Trophoblast cell (in vitro differentiated cells and primary cell): ENCODE data around the gene KCNK5.
A peak's percentile ranks its signal among the peaks of the same experiment; 100 is the strongest.

Experiments used
- DNase-seq, 2 donors: peaks; one replicate each; pipeline ENCODE4 v3.0.0-alpha.2; 2016
- H2AFZ ChIP-seq: 2 replicates; pipeline ENCODE4 v1.6.1; 2013; ENCODE audit warnings: low read length, moderate library complexity, mild to moderate bottlenecking; ENCODE audit not compliant: insufficient read depth, poor library complexity
- H2AK5ac ChIP-seq: 2 replicates; pipeline ENCODE4 v1.6.1; 2013; ENCODE audit warnings: mild to moderate bottlenecking, low read length
- H2BK120ac ChIP-seq: 2 replicates; pipeline ENCODE4 v1.6.1; 2013; ENCODE audit warnings: low read length, mild to moderate bottlenecking, moderate library complexity; ENCODE audit not compliant: insufficient read depth, poor library complexity
- H2BK12ac ChIP-seq: 2 replicates; pipeline ENCODE4 v1.6.1; 2013; ENCODE audit warnings: mild to moderate bottlenecking, low read length, moderate library complexity
- H2BK5ac ChIP-seq: 2 replicates; pipeline ENCODE4 v1.6.1; 2013; ENCODE audit warnings: low read length, low read depth, moderate library complexity, mild to moderate bottlenecking; ENCODE audit not compliant: poor library complexity
- H3K14ac ChIP-seq: 2 replicates; pipeline ENCODE4 v1.6.1; 2013; ENCODE audit warnings: mild to moderate bottlenecking, low read length
- H3K18ac ChIP-seq: 2 replicates; pipeline ENCODE4 v1.6.1; 2013; ENCODE audit warnings: mild to moderate bottlenecking, low read length
- H3K23ac ChIP-seq: 2 replicates; pipeline ENCODE4 v1.6.1; 2013; ENCODE audit warnings: low read length
- H3K27ac ChIP-seq: 2 replicates; pipeline ENCODE4 v1.5.1; 2013; ENCODE audit warnings: low read depth, mild to moderate bottlenecking, inconsistent platforms, low read length, moderate library complexity
- H3K27me3 ChIP-seq: 2 replicates; pipeline ENCODE4 v1.6.1; 2013; ENCODE audit warnings: inconsistent platforms, mild to moderate bottlenecking, low read length, moderate library complexity; ENCODE audit not compliant: insufficient read depth
- H3K36me3 ChIP-seq, 2 experiments: 1 replicate in 1 of 2; 2 replicates in 1 of 2; pipeline ENCODE4 v1.6.1; 2013; ENCODE audit warnings: low read length in 2 of 2, mild to moderate bottlenecking in 2 of 2, moderate library complexity in 1 of 2; ENCODE audit not compliant: insufficient read depth in 2 of 2, control insufficient read depth in 1 of 2
- H3K4ac ChIP-seq: 2 replicates; pipeline ENCODE4 v1.6.1; 2013; ENCODE audit warnings: low read depth, mild to moderate bottlenecking, low read length, moderate library complexity
- H3K4me1 ChIP-seq, 2 experiments: 1 replicate in 1 of 2; 2 replicates in 1 of 2; pipeline ENCODE4 v1.6.1; 2013; ENCODE audit warnings: low read length in 2 of 2, mild to moderate bottlenecking in 2 of 2, moderate library complexity in 1 of 2; ENCODE audit not compliant: insufficient read depth in 2 of 2, control insufficient read depth in 1 of 2
- H3K4me2 ChIP-seq: 2 replicates; pipeline ENCODE4 v1.6.1; 2013; ENCODE audit warnings: inconsistent platforms, mild to moderate bottlenecking, low read length, moderate library complexity
- H3K4me3 ChIP-seq: 2 replicates; pipeline ENCODE4 v1.5.1; 2013; ENCODE audit warnings: mild to moderate bottlenecking, low read depth, low read length, inconsistent platforms
- H3K79me1 ChIP-seq: one replicate; pipeline ENCODE4 v1.6.1; 2013; ENCODE audit warnings: low read length
- H3K79me2 ChIP-seq: 2 replicates; pipeline ENCODE4 v1.6.1; 2013; ENCODE audit warnings: low read length, mild to moderate bottlenecking; ENCODE audit not compliant: control insufficient read depth, insufficient read depth, poor library complexity
- H3K9ac ChIP-seq: 2 replicates; pipeline ENCODE4 v1.6.1; 2013; ENCODE audit warnings: mild to moderate bottlenecking, low read length
- H3K9me3 ChIP-seq: 2 replicates; pipeline ENCODE4 v1.6.1; 2013; ENCODE audit warnings: low read depth, mild to moderate bottlenecking, control low read depth, inconsistent platforms, low read length; ENCODE audit not compliant: insufficient read depth
- H4K12ac ChIP-seq: 2 replicates; pipeline ENCODE4 v1.6.1; 2013; ENCODE audit warnings: low read depth, mild to moderate bottlenecking, low read length, moderate library complexity
- H4K8ac ChIP-seq: 2 replicates; pipeline ENCODE4 v1.6.1; 2013; ENCODE audit warnings: low read depth, mild to moderate bottlenecking, low read length, moderate library complexity
- H4K91ac ChIP-seq: one replicate; pipeline ENCODE4 v1.6.1; 2013; ENCODE audit warnings: low read depth, mild to moderate bottlenecking, low read length, moderate library complexity
- WGBS: extraction: QIAGEN DNeasy Blood & Tissue Kit; methylation state at CpG from one replicate; pipeline ENCODE4 v1.1.7; 2013; ENCODE audit warnings: missing lambda C conversion rate; ENCODE audit not compliant: insufficient read length, insufficient coverage; ENCODE audit errors: extremely low coverage; 5-methylcytosine and 5-hydroxymethylcytosine counted together

KCNK5 gene

GRCh38 chr6:39197521-39197920 lies 31.8 kb downstream of the KCNK5 start:
- Histone ChIP-seq H3K18ac (no peak overlapping the region), H3K14ac (no peak overlapping the region), H3K4ac (no peak overlapping the region), H3K9me3 (no peaks in the 10 kb centered on the region), H3K4me3 (no peak overlapping the region), H2BK5ac (no peak overlapping the region), H3K27ac (no peak overlapping the region), H4K91ac (no peak overlapping the region), H2AFZ (no peak overlapping the region), H3K27me3 (no peaks in the 10 kb centered on the region), H3K9ac (no peak overlapping the region), H2AK5ac (no peak overlapping the region), H2BK12ac (no peak overlapping the region), H3K79me2 (no peaks in the 10 kb centered on the region), H2BK120ac (no peak overlapping the region), H3K79me1 (peaks cover 5% of the 10 kb centered on the region), H4K8ac (no peak overlapping the region), H3K23ac (no peak overlapping the region), H4K12ac (no peak overlapping the region), H3K4me1 (peaks cover 40 to 45% of the 10 kb centered on the region in 2 experiments), H3K4me2 (no peak overlapping the region), H3K36me3 (no peaks in the 10 kb centered on the region)
- no peak for DNase-seq
- no CpG with 5 or more reads among the region's 4 CpGs for WGBS

GRCh38 chr6:39196673-39197091 lies 32.6 kb downstream of the KCNK5 start:
- no peak overlapping the region for H2AFZ ChIP-seq
- no peak overlapping the region for H2BK5ac ChIP-seq
- H2AK5ac ChIP-seq, result no peak overlapping the region
- H3K9me3 ChIP-seq, result no peaks in the 10 kb centered on the region
- no peak overlapping the region for H3K4ac ChIP-seq
- no peak for DNase-seq
- no peak overlapping the region for H3K14ac ChIP-seq
- peaks cover 5% of the 10 kb centered on the region for H3K79me1 ChIP-seq
- H3K9ac ChIP-seq, result no peak overlapping the region
- no peaks in the 10 kb centered on the region for H3K36me3 ChIP-seq
- no peak overlapping the region for H3K4me3 ChIP-seq
- no peak overlapping the region for H2BK12ac ChIP-seq
- peaks cover 41 to 46% of the 10 kb centered on the region in 2 experiments for H3K4me1 ChIP-seq
- H3K27ac ChIP-seq, result no peak overlapping the region
- no peak overlapping the region for H3K23ac ChIP-seq
- no peak overlapping the region for H4K91ac ChIP-seq
- H3K79me2 ChIP-seq, result no peaks in the 10 kb centered on the region
- no peaks in the 10 kb centered on the region for H3K27me3 ChIP-seq
- H3K18ac ChIP-seq, result no peak overlapping the region
- no peak overlapping the region for H3K4me2 ChIP-seq
- no peak overlapping the region for H2BK120ac ChIP-seq
- H4K12ac ChIP-seq, result no peak overlapping the region
- no CpG with 5 or more reads among the region's 3 CpGs for whole genome bisulfite sequencing
- no peak overlapping the region for H4K8ac ChIP-seq

GRCh38 chr6:39195792-39196385 lies 33.4 kb downstream of the KCNK5 start:
- Histone ChIP-seq H2BK5ac (no peak overlapping the region), H3K23ac (no peak overlapping the region), H3K4me1 (peaks cover 41 to 46% of the 10 kb centered on the region in 2 experiments), H2BK120ac (no peak overlapping the region), H3K9ac (no peak overlapping the region), H4K8ac (no peak overlapping the region), H2AK5ac (no peak overlapping the region), H3K36me3 (no peaks in the 10 kb centered on the region), H4K12ac (no peak overlapping the region), H3K4me3 (no peak overlapping the region), H3K4ac (no peak overlapping the region), H4K91ac (no peak overlapping the region), H3K9me3 (no peaks in the 10 kb centered on the region), H3K18ac (no peak overlapping the region), H2BK12ac (peak overlapping the region; percentile 14), H3K27ac (no peak overlapping the region), H3K79me2 (no peaks in the 10 kb centered on the region), H3K14ac (no peak overlapping the region), H2AFZ (no peak overlapping the region), H3K27me3 (no peaks in the 10 kb centered on the region), H3K79me1 (peaks cover 5% of the 10 kb centered on the region), H3K4me2 (no peak overlapping the region)
- DNase-seq, result no peak
- no CpG with 5 or more reads among the region's 3 CpGs for WGBS

- no peak overlapping the region for H4K91ac ChIP-seq
- H3K27me3 ChIP-seq, result no peaks in the 10 kb centered on the region
- H3K79me2 ChIP-seq, result no peaks in the 10 kb centered on the region
- no peak overlapping the region for H2BK120ac ChIP-seq
- H3K4me3 ChIP-seq, result no peak overlapping the region
- no peak overlapping the region for H2BK12ac ChIP-seq
- H3K4me2 ChIP-seq, result no peak overlapping the region
- H3K9me3 ChIP-seq, result peaks cover 2% of the 10 kb centered on the region
- H2AK5ac ChIP-seq, result no peak overlapping the region
- H2BK5ac ChIP-seq, result no peak overlapping the region
- no peaks in the 10 kb centered on the region for H3K36me3 ChIP-seq
- H3K23ac ChIP-seq, result no peak overlapping the region
- no CpG with 5 or more reads among the region's 9 CpGs for WGBS
- H4K12ac ChIP-seq, result no peak overlapping the region
- H3K9ac ChIP-seq, result no peak overlapping the region
- no peak for DNase-seq
- H3K4ac ChIP-seq, result no peak overlapping the region
- no peak overlapping the region for H3K18ac ChIP-seq
- peaks cover 30 to 35% of the 10 kb centered on the region in 2 experiments for H3K4me1 ChIP-seq
- peaks cover 2% of the 10 kb centered on the region for H3K79me1 ChIP-seq
- H3K27ac ChIP-seq, result no peak overlapping the region
- H3K14ac ChIP-seq, result no peak overlapping the region
- no peak overlapping the region for H4K8ac ChIP-seq
- H2AFZ ChIP-seq, result no peak overlapping the region
Measured at GRCh38 chr6:39194466-39194865, 34.8 kb downstream of the KCNK5 start.
